ENCODE measurements around the gene CHST15.

Gene CHST15

DNA sequence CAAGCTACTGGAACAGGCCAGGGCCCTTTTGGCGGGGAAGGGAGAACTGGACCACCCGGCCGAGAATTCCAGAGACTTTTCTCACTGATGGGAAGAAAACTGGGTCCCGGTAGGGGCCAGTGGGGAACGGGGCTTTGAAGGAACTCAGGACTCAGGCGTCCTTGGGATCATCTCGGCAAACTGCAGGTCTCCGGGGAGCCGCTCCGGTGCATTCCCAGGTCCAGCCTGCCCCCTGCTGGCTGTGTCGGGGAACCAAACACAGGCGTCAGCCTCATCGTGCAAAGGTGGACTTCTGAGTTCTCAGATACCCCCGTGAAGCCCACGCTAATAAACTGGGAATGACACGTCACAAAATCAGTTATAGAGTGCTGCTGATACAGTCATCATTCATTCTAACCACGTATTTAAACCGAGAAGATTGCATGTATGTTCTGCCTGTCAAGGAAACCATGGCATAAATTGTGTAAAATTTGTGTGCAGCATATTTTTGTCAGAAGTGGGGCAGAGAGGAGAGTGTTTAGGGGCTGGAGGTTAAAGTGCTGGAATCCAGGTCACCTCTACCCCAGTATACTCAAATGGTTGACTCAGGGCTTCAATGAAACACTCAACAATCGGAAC lies 125.7 kb downstream of the CHST15 start:
- H3K27ac ChIP-seq (ENCODE audit: low read length): no peak overlapping the region
- no peaks in the 10 kb centered on the region for H3K9me3 ChIP-seq (ENCODE audit: insufficient read depth, low read depth, low read length)
- H3K9ac ChIP-seq (ENCODE audit: low read depth, low read length): no peak overlapping the region
- H3K27me3 ChIP-seq (ENCODE audit: insufficient read depth, low read length): peaks cover 30% of the 10 kb centered on the region
- H3K4me1 ChIP-seq (ENCODE audit: insufficient read depth, low read length): no peaks in the 10 kb centered on the region
- no peak overlapping the region for H3K4me3 ChIP-seq (ENCODE audit: low read length)
- H3K36me3 ChIP-seq (ENCODE audit: insufficient read depth, low read depth, low read length): no peaks in the 10 kb centered on the region

DNA sequence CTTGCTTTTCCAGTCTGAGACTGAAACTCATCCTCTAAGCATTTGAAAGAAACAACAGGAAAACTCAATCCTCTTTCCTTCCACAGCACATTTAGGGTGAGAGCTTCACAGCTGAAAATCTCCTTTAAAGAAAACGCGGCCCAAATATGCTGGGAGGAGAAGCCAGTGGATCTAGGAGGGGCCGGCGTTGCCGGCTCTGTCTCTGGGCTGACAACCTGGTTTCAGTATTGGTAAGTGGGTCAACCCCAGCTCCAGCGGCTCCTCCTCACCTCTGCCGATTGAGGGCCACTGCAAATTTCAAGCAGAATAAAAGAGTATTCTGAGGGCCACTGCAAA lies 126.5 kb downstream of the CHST15 start:
- Histone ChIP-seq H3K36me3 (ENCODE audit: insufficient read depth, low read depth, low read length) (no peaks in the 10 kb centered on the region), H3K9me3 (ENCODE audit: insufficient read depth, low read depth, low read length) (no peaks in the 10 kb centered on the region), H3K4me3 (ENCODE audit: low read length) (no peak overlapping the region), H3K4me1 (ENCODE audit: insufficient read depth, low read length) (no peaks in the 10 kb centered on the region), H3K9ac (ENCODE audit: low read depth, low read length) (no peak overlapping the region), H3K27ac (ENCODE audit: low read length) (no peak overlapping the region), H3K27me3 (ENCODE audit: insufficient read depth, low read length) (peaks cover 26% of the 10 kb centered on the region)

DNA sequence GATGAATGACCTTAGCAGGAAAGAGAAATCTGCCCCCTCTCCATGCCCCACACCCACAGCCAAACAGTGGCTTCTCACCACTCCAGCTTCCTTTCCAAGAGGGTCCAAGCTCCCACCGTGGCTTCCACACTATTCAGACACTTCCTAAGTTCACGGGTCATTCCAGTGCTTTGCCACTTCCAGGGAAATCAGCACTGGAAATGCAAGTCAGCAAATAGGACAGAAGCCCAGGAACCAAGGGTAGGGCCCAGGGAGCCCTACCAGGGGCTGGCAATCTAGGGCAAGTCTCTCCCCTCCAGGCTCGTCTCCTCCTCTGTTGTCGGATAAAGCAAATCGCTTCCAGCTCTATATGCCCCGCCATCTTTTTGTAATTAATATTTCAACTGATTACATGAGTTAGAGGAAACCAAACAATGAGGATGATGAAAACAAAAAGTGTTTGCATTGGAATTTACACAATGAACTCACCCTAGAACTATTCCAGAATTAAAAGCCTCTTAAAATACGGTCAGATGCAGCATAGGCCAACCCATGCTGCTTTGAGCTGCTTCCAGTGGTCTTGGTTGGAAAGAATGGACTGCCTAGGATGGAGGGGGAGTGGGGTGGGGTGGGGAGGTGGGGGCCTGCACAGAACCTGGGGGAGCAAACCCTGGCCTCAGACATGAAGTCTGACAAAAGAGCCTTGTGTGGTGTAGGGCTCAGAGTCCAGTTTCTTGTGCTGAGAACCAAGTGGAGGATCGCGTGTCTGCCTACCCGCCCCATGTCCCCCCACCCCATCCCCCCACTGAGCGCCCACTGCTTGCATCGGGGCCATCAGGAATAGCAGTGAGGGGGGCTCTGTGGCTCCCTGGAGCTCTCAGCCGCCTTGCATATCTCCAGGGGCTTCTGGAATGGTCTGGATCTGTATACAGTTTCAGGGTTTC lies 127.2 kb downstream of the CHST15 start:
- no peaks in the 10 kb centered on the region for H3K9me3 ChIP-seq (ENCODE audit: insufficient read depth, low read depth, low read length)
- H3K9ac ChIP-seq (ENCODE audit: low read depth, low read length): no peak overlapping the region
- no peaks in the 10 kb centered on the region for H3K4me1 ChIP-seq (ENCODE audit: insufficient read depth, low read length)
- H3K4me3 ChIP-seq (ENCODE audit: low read length): no peak overlapping the region
- H3K27me3 ChIP-seq (ENCODE audit: insufficient read depth, low read length): peaks cover 20% of the 10 kb centered on the region; the same call in 1 of the 2 replicates
- H3K27ac ChIP-seq (ENCODE audit: low read length): no peak overlapping the region
- H3K36me3 ChIP-seq (ENCODE audit: insufficient read depth, low read depth, low read length): no peaks in the 10 kb centered on the region

DNA sequence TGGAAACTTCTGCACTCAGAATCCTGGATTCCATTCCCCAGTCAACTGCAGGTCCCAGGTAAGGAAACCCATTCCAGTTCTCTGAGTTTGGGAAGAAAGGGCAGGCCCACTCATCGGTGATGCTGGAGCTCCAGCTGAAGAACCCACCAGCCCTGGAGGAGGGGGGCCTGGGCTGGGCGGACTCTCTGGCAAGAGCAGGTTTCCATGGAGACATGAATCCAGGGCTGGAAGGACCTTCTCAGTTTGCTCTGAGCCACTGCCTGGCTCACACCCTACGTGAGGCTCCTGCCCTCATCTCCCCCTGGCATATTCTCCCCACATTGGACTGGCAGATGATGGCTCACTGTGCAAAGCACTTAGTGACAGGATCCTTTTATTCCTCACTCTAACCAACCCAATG lies 128.4 kb downstream of the CHST15 start:
- Histone ChIP-seq H3K4me3 (ENCODE audit: low read length) (no peak overlapping the region), H3K4me1 (ENCODE audit: insufficient read depth, low read length) (no peaks in the 10 kb centered on the region), H3K27me3 (ENCODE audit: insufficient read depth, low read length) (peaks cover 15% of the 10 kb centered on the region; the same call in 1 of the 2 replicates), H3K36me3 (ENCODE audit: insufficient read depth, low read depth, low read length) (no peaks in the 10 kb centered on the region), H3K27ac (ENCODE audit: low read length) (no peak overlapping the region), H3K9ac (ENCODE audit: low read depth, low read length) (no peak overlapping the region), H3K9me3 (ENCODE audit: insufficient read depth, low read depth, low read length) (no peaks in the 10 kb centered on the region)

DNA sequence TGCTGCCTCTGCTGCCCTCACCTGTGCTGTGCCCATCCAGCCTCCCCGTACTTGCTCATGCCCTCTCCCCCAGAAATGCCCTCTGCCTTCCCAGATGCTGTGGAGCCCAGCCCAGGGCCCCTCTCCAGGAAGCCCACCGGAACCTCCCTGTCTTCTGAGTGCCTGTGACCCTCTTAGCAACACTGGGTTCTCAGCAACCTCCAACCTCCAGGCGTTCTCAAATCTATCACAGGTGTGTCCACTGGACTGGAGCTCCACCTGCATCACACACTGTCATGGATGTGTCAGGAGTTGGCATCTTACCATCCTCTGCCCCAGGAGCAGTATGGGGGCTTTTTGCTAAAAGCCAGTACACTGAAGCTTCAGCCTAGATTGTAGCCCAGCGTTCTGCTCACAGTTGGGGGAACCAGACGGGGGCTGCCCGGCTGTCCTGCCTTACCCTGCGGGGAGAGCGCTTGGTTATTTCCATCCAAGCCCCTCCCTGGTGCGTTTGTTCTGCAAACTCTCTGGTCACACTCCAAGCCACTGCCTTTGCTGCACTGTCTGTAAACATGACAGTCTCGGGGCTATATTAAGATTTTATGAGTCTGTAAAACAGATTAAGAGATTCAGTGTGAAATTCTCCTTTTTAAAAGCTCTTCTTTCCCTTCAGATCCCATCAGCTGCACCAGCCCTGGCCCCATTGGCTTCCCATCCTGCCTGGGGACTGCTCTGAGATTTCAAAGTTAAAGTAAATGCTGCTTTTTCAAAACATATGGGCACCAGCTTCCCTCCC lies 130.5 kb downstream of the CHST15 start:
- no peak overlapping the region for H3K9ac ChIP-seq (ENCODE audit: low read depth, low read length)
- H3K27me3 ChIP-seq (ENCODE audit: insufficient read depth, low read length): peaks cover 1% of the 10 kb centered on the region; the same call in 1 of the 2 replicates
- no peaks in the 10 kb centered on the region for H3K9me3 ChIP-seq (ENCODE audit: insufficient read depth, low read depth, low read length)
- no peak overlapping the region for H3K27ac ChIP-seq (ENCODE audit: low read length)
- no peaks in the 10 kb centered on the region for H3K36me3 ChIP-seq (ENCODE audit: insufficient read depth, low read depth, low read length)
- H3K4me3 ChIP-seq (ENCODE audit: low read length): no peak overlapping the region
- H3K4me1 ChIP-seq (ENCODE audit: insufficient read depth, low read length): no peaks in the 10 kb centered on the region

DNA sequence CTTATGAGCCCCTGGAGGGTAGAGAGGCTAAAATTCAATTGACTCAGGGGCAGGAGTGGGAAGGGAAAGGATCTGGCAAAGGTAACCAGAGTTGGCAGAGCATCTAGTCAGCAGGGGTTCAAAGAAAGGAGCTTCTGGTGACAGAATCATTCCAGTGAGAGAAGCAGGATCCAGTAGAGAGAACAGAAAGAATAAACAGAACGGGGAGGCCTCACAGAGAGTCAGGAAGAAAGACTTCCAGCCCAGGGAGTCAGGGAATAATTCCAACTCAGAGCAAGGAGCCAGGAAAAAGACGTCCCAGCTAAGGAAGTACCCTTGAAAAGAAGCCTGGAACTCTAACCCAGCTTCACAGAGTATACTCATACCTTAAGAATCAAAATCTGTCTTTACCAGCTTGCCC lies 135.2 kb downstream of the CHST15 start:
- Histone ChIP-seq H3K4me3 (ENCODE audit: low read length) (no peak overlapping the region), H3K9me3 (ENCODE audit: insufficient read depth, low read depth, low read length) (no peaks in the 10 kb centered on the region), H3K9ac (ENCODE audit: low read depth, low read length) (no peak overlapping the region), H3K27ac (ENCODE audit: low read length) (no peak overlapping the region), H3K4me1 (ENCODE audit: insufficient read depth, low read length) (no peaks in the 10 kb centered on the region), H3K27me3 (ENCODE audit: insufficient read depth, low read length) (no peaks in the 10 kb centered on the region), H3K36me3 (ENCODE audit: insufficient read depth, low read depth, low read length) (no peaks in the 10 kb centered on the region)

Measured in iPS-20b (cell line).